Suprapubic skin (tissue), 4 donors: ENCODE measurements around the gene COL3A1. TPM values are rescaled to one million over a fixed set of nuclear protein-coding genes. Genes with fewer than 3 reads are reported as not detected.

ENCODE experiments used
- DNase-seq, 2 donors: peaks; one replicate each; pipeline ENCODE4 v3.0.0-alpha.2; 2019; ENCODE audit warnings: low spot score in 2 of 2
- H3K27ac ChIP-seq: fragments of 200-600 bp; sonication (generic); one replicate; pipeline ENCODE4 v1.5.1; 2019
- H3K27me3 ChIP-seq: fragments of 200-600 bp; sonication (generic); one replicate; pipeline ENCODE4 v1.5.1; 2019
- H3K36me3 ChIP-seq: fragments of 200-600 bp; sonication (generic); one replicate; pipeline ENCODE4 v1.5.1; 2019
- H3K4me1 ChIP-seq: fragments of 200-600 bp; sonication (generic); one replicate; pipeline ENCODE4 v1.5.1; 2019
- H3K4me3 ChIP-seq: fragments of 200-600 bp; sonication (generic); one replicate; pipeline ENCODE4 v1.5.1; 2019; ENCODE audit warnings: mild to moderate bottlenecking
- H3K9me3 ChIP-seq: fragments of 200-600 bp; sonication (generic); one replicate; pipeline ENCODE4 v1.5.1; 2019
- CTCF ChIP-seq, 2 donors: fragments of 200-600 bp in 1 of 2; fragments of 450-650 bp in 1 of 2; sonication (generic) in 1 of 2; IDR thresholded peaks; one replicate each; pipeline ENCODE4 v1.5.1; 2016 to 2019; ENCODE audit warnings: antibody characterized with exemption in 2 of 2, mild to moderate bottlenecking in 1 of 2, moderate library complexity in 1 of 2
- EP300 ChIP-seq: sonication (generic); formaldehyde crosslinking; IDR thresholded peaks from one replicate; pipeline ENCODE4 v1.6.1; 2017; ENCODE audit warnings: antibody characterized with exemption
- POLR2A ChIP-seq, 2 donors: fragments of 450-650 bp; IDR thresholded peaks; one replicate each; pipeline ENCODE4 v1.6.1; 2017; ENCODE audit warnings: antibody characterized with exemption in 2 of 2, mild to moderate bottlenecking in 2 of 2, moderate library complexity in 2 of 2
- POLR2AphosphoS5 ChIP-seq, 3 donors: sonication (generic); formaldehyde crosslinking; IDR thresholded peaks; one replicate each; pipeline ENCODE4 v1.6.1; 2017; ENCODE audit warnings: antibody characterized with exemption in 3 of 3
- WGBS: methylation state at CpG from one replicate; pipeline ENCODE4 v1.1.5; 2018; 5-methylcytosine and 5-hydroxymethylcytosine counted together
- total RNA-seq, 4 donors: library from RNA; depleted of rRNA; stranded (reverse); fragments of >200 nt; gene quantifications; one replicate each; pipeline ENCODE4 v1.1.0, GENCODE V29; 2016

Gene COL3A1
- total RNA-seq, 4 donors from 2014 or later, result 19.2 to 73.2 (median 54.9) TPM

- Histone ChIP-seq H3K27ac (peak overlapping the region; percentile 83), H3K36me3 (no peaks in the 10 kb centered on the region), H3K9me3 (no peaks in the 10 kb centered on the region), H3K27me3 (no peaks in the 10 kb centered on the region), H3K4me3 (no peak overlapping the region), H3K4me1 (peaks cover 7% of the 10 kb centered on the region)
- TF ChIP-seq EP300, result no peak
- TF ChIP-seq POLR2AphosphoS5 (IDR thresholded peaks at IDR 0.05), result peak in 1 of 3 donors; percentile 69
- DNase-seq, result no peak
- 47% methylated on average over 7 of the region's 7 CpGs for WGBS
Observed at GRCh38 chr2:189022053-189022481, 47.9 kb downstream of the COL3A1 start.

- TF ChIP-seq POLR2AphosphoS5 (IDR thresholded peaks at IDR 0.05) (no peak), POLR2A (IDR thresholded peaks at IDR 0.05) (no peak), CTCF (IDR thresholded peaks at IDR 0.05) (no peak), EP300 (no peak)
- no peak overlapping the region for H3K4me3 ChIP-seq
- H3K4me1 ChIP-seq, result peaks cover 7% of the 10 kb centered on the region
- no peak for DNase-seq
- H3K36me3 ChIP-seq, result no peaks in the 10 kb centered on the region
- H3K27ac ChIP-seq, result peak overlapping the region; percentile 83
- H3K9me3 ChIP-seq, result no peaks in the 10 kb centered on the region
- WGBS, result 53% methylated on average over 3 of the region's 3 CpGs
- no peaks in the 10 kb centered on the region for H3K27me3 ChIP-seq
Observed at GRCh38 chr2:189022492-189022891, 48.3 kb downstream of the COL3A1 start.

GRCh38 chr2:189024901-189025618, 50.9 kb downstream of the COL3A1 start:
- H3K4me3 ChIP-seq, result no peak overlapping the region
- peaks cover 7% of the 10 kb centered on the region for H3K4me1 ChIP-seq
- no peaks in the 10 kb centered on the region for H3K36me3 ChIP-seq
- H3K27me3 ChIP-seq, result no peaks in the 10 kb centered on the region
- no peaks in the 10 kb centered on the region for H3K9me3 ChIP-seq
- peak overlapping the region; percentile 57 for H3K27ac ChIP-seq
- DNase-seq, result no peak
- WGBS, result 25% methylated on average over 3 of the region's 3 CpGs
- no peak for TF ChIP-seq CTCF (IDR thresholded peaks at IDR 0.05)
- no peak for TF ChIP-seq POLR2AphosphoS5 (IDR thresholded peaks at IDR 0.05)
- no peak for TF ChIP-seq EP300
- TF ChIP-seq POLR2A (IDR thresholded peaks at IDR 0.05), result no peak

- 52% methylated on average over 1 of the region's 1 CpG for WGBS
- H3K9me3 ChIP-seq, result no peaks in the 10 kb centered on the region
- no peak overlapping the region for H3K4me3 ChIP-seq
- DNase-seq, result no peak
- TF ChIP-seq POLR2A (IDR thresholded peaks at IDR 0.05), result no peak
- TF ChIP-seq CTCF (IDR thresholded peaks at IDR 0.05), result no peak
- no peak for TF ChIP-seq EP300
- no peak for TF ChIP-seq POLR2AphosphoS5 (IDR thresholded peaks at IDR 0.05)
- peaks cover 8% of the 10 kb centered on the region for H3K4me1 ChIP-seq
- peaks cover 57% of the 10 kb centered on the region for H3K36me3 ChIP-seq
- H3K27ac ChIP-seq, result no peak overlapping the region
- H3K27me3 ChIP-seq, result no peaks in the 10 kb centered on the region
Observed at GRCh38 chr2:189037518-189037917, 63.3 kb downstream of the COL3A1 start.

GRCh38 chr2:189045836-189046235, 71.7 kb downstream of the COL3A1 start:
- TF ChIP-seq POLR2A (IDR thresholded peaks at IDR 0.05) (no peak), POLR2AphosphoS5 (IDR thresholded peaks at IDR 0.05) (no peak), CTCF (IDR thresholded peaks at IDR 0.05) (no peak), EP300 (no peak)
- Histone ChIP-seq H3K27ac (no peak overlapping the region), H3K36me3 (peaks cover 29% of the 10 kb centered on the region), H3K27me3 (no peaks in the 10 kb centered on the region), H3K4me3 (no peak overlapping the region), H3K4me1 (no peaks in the 10 kb centered on the region), H3K9me3 (no peaks in the 10 kb centered on the region)
- 96% methylated on average over 3 of the region's 3 CpGs for WGBS
- DNase-seq, result no peak
